Neural progenitor cell (in vitro differentiated cells): ENCODE results near the gene GOLGA3. TPM values are rescaled to one million over a fixed set of nuclear protein-coding genes. Genes with fewer than 3 reads are reported as not detected.

ENCODE experiments used
- DNase-seq: peaks from one replicate; pipeline ENCODE4 v3.0.0-alpha.2; 2016; ENCODE audit warnings: low spot score
- H2AFZ ChIP-seq: fragments of 200-600 bp; sonication (generic); replicated peaks from 2 replicates; pipeline ENCODE4 v1.6.1; 2016; ENCODE audit warnings: antibody characterized with exemption
- H3F3A ChIP-seq: fragments of 200-600 bp; sonication (generic); 2 replicates; pipeline ENCODE4 v1.6.1; 2016; ENCODE audit warnings: antibody characterized with exemption, low read depth
- H3K27ac ChIP-seq: fragments of 200-600 bp; sonication (generic); 2 replicates; pipeline ENCODE4 v1.5.1; 2016; ENCODE audit warnings: mild to moderate bottlenecking
- H3K27me3 ChIP-seq: fragments of 200-600 bp; sonication (generic); 2 replicates; pipeline ENCODE4 v1.6.1; 2016; ENCODE audit warnings: mild to moderate bottlenecking, moderate library complexity
- H3K36me3 ChIP-seq: fragments of 200-600 bp; sonication (generic); 2 replicates; pipeline ENCODE4 v1.5.1; 2016
- H3K4me1 ChIP-seq: fragments of 200-600 bp; sonication (generic); 2 replicates; pipeline ENCODE4 v1.6.1; 2016; ENCODE audit warnings: mixed run types
- H3K4me2 ChIP-seq: fragments of 200-600 bp; sonication (generic); 2 replicates; pipeline ENCODE4 v1.6.1; 2016
- H3K4me3 ChIP-seq: fragments of 200-600 bp; sonication (generic); 2 replicates; pipeline ENCODE4 v1.5.1; 2016
- H3K79me2 ChIP-seq: fragments of 200-600 bp; sonication (generic); 2 replicates; pipeline ENCODE4 v1.6.1; 2016; ENCODE audit warnings: low read depth
- H3K9ac ChIP-seq: fragments of 200-600 bp; sonication (generic); 2 replicates; pipeline ENCODE4 v1.6.1; 2016
- H3K9me3 ChIP-seq: fragments of 200-600 bp; sonication (generic); 2 replicates; pipeline ENCODE4 v1.5.1; 2016; ENCODE audit warnings: low read depth
- H4K20me1 ChIP-seq: fragments of 200-600 bp; sonication (generic); 2 replicates; pipeline ENCODE4 v1.6.1; 2016; ENCODE audit warnings: low read depth
- H3K27ac Mint-ChIP-seq: 3 replicates; pipeline ENCODE4 v1.8.0; 2021; ENCODE audit warnings: mixed read lengths
- H3K27me3 Mint-ChIP-seq: 2 replicates; pipeline ENCODE4 v1.8.0; 2022; ENCODE audit warnings: low read depth, mild to moderate bottlenecking, inconsistent platforms, moderate library complexity, mixed read lengths; ENCODE audit not compliant: insufficient read depth
- H3K36me3 Mint-ChIP-seq: 3 replicates; pipeline ENCODE4 v1.8.0; 2021; ENCODE audit warnings: mixed read lengths
- H3K4me1 Mint-ChIP-seq: 3 replicates; pipeline ENCODE4 v1.8.0; 2021; ENCODE audit warnings: mixed read lengths
- H3K4me3 Mint-ChIP-seq: 3 replicates; pipeline ENCODE4 v1.8.0; 2021; ENCODE audit warnings: mild to moderate bottlenecking, moderate library complexity, mixed read lengths
- H3K9me3 Mint-ChIP-seq: 3 replicates; pipeline ENCODE4 v1.8.0; 2020; ENCODE audit warnings: mixed read lengths
- EZH2 ChIP-seq: fragments of 200-600 bp; sonication (generic); IDR thresholded peaks from 2 replicates; pipeline ENCODE4 v1.6.1; 2017; ENCODE audit warnings: antibody characterized with exemption, mild to moderate bottlenecking, moderate library complexity
- EZH2phosphoT487 ChIP-seq: fragments of 200-600 bp; sonication (generic); IDR thresholded peaks from 2 replicates; pipeline ENCODE4 v1.6.1; 2017; ENCODE audit warnings: antibody characterized with exemption
- small RNA-seq: library from RNA; depleted of rRNA; stranded (forward); fragments of <200 nt; gene quantifications from one replicate; pipeline ENCODE3, GENCODE V24; 2015
- total RNA-seq: library from RNA; depleted of rRNA; stranded (reverse); fragments of >200 nt; gene quantifications from 2 replicates; pipeline ENCODE4 v1.2.3, GENCODE V29; 2015; ENCODE audit warnings: low replicate concordance
- TF ChIP-seq, protein P1 (sequence below): fragments of 200-600 bp; sonication (generic); IDR thresholded peaks from 2 replicates; pipeline ENCODE4 v1.5.1; 2017; ENCODE audit warnings: antibody characterized with exemption, mild to moderate bottlenecking

Gene GOLGA3
- total RNA-seq, 1 donor from 2014 or later, result 8.5 TPM

DNA sequence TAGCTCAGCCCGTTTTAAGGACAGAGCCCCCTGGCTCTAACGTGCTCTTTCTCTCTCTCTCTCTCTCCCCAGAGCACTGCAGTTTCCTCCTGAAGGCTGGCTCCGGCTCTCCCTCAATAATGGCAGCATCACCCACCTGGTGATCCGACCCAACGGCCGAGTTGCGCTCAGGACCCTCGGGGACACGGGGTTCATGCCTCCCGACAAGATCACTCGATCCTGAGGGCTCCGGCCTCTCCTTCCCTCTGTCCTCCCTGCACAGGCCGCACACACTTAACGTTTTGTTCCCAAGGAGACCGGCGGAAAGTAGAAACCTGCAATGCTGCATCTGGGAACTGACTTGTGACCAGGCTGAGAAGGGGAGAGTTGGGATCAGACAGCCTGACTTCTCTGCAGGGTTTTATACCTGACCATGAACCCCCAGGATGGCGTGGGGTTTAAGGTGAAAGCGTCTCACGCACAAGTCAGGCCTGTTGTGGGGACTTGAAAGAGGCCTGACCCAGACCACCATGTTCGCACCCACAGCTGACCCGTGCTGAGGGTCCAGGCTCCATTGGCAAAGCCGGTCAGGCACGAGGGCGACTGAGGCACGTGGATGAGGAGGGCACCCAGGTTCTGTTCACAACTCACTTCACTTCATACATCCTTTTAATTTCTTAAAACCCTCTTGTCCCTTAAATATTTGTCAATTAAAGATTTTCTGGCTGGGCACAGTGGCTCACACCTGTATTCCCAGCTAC, 107.9 kb downstream of the GOLGA3 start:
- H4K20me1 ChIP-seq, result no peaks in the 10 kb centered on the region
- DNase-seq, result no peak
- no peak overlapping the region for H3K4me3 ChIP-seq
- H3K27ac ChIP-seq, result no peak overlapping the region
- H3K27me3 Mint-ChIP-seq, result peaks cover 7% of the 10 kb centered on the region
- no peaks in the 10 kb centered on the region for H3K79me2 ChIP-seq
- H3K36me3 ChIP-seq, result no peaks in the 10 kb centered on the region
- no peak overlapping the region for H3K9ac ChIP-seq
- H3K4me1 Mint-ChIP-seq, result no peaks in the 10 kb centered on the region
- H2AFZ ChIP-seq, result no peak overlapping the region
- no peaks in the 10 kb centered on the region for H3K4me1 ChIP-seq
- H3K4me2 ChIP-seq, result no peak overlapping the region
- no peaks in the 10 kb centered on the region for H3F3A ChIP-seq
- H3K9me3 ChIP-seq, result no peaks in the 10 kb centered on the region
- TF ChIP-seq EZH2, result no peak
- no peak for TF ChIP-seq EZH2phosphoT487
- TF ChIP-seq, protein P1, sequence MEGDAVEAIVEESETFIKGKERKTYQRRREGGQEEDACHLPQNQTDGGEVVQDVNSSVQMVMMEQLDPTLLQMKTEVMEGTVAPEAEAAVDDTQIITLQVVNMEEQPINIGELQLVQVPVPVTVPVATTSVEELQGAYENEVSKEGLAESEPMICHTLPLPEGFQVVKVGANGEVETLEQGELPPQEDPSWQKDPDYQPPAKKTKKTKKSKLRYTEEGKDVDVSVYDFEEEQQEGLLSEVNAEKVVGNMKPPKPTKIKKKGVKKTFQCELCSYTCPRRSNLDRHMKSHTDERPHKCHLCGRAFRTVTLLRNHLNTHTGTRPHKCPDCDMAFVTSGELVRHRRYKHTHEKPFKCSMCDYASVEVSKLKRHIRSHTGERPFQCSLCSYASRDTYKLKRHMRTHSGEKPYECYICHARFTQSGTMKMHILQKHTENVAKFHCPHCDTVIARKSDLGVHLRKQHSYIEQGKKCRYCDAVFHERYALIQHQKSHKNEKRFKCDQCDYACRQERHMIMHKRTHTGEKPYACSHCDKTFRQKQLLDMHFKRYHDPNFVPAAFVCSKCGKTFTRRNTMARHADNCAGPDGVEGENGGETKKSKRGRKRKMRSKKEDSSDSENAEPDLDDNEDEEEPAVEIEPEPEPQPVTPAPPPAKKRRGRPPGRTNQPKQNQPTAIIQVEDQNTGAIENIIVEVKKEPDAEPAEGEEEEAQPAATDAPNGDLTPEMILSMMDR, result no peak
- no peaks in the 10 kb centered on the region for H3K27me3 ChIP-seq
- H3K4me3 Mint-ChIP-seq, result no peak overlapping the region
- no peak overlapping the region for H3K27ac Mint-ChIP-seq
- H3K9me3 Mint-ChIP-seq, result no peaks in the 10 kb centered on the region
- peaks cover 28% of the 10 kb centered on the region for H3K36me3 Mint-ChIP-seq

DNA sequence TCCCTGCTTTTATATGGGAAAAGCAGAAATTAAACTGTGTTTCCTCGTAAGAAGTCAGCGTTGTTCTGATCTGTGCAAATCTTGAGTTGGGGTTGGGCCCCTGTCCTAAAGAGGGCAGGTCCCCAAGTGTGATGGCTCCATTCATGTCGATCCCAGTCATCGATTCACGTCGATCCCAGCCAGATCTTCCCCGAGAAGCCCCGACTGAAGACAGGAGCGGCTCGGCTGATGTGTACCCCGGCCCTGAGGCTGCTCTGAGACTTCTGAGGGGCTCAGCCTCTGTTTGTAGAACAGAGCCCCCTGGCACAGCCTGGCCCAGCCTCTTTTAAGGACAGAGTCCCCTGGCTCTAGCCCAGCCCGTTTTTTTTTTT, 108.7 kb downstream of the GOLGA3 start:
- no peak overlapping the region for H3K27ac Mint-ChIP-seq
- Histone ChIP-seq H3K4me2 (no peak overlapping the region), H3K27ac (no peak overlapping the region), H2AFZ (no peak overlapping the region), H3K4me1 (no peaks in the 10 kb centered on the region), H3F3A (no peaks in the 10 kb centered on the region), H3K9ac (no peak overlapping the region), H3K79me2 (no peaks in the 10 kb centered on the region), H3K9me3 (no peaks in the 10 kb centered on the region), H3K27me3 (no peaks in the 10 kb centered on the region), H3K36me3 (no peaks in the 10 kb centered on the region), H3K4me3 (no peak overlapping the region), H4K20me1 (no peaks in the 10 kb centered on the region)
- no peak for DNase-seq
- H3K9me3 Mint-ChIP-seq, result no peaks in the 10 kb centered on the region
- peaks cover 7% of the 10 kb centered on the region for H3K27me3 Mint-ChIP-seq
- H3K4me3 Mint-ChIP-seq, result no peak overlapping the region
- TF ChIP-seq EZH2, result no peak
- TF ChIP-seq EZH2phosphoT487, result no peak
- TF ChIP-seq, protein P1, result no peak
- peaks cover 20% of the 10 kb centered on the region for H3K36me3 Mint-ChIP-seq
- H3K4me1 Mint-ChIP-seq, result no peaks in the 10 kb centered on the region

DNA sequence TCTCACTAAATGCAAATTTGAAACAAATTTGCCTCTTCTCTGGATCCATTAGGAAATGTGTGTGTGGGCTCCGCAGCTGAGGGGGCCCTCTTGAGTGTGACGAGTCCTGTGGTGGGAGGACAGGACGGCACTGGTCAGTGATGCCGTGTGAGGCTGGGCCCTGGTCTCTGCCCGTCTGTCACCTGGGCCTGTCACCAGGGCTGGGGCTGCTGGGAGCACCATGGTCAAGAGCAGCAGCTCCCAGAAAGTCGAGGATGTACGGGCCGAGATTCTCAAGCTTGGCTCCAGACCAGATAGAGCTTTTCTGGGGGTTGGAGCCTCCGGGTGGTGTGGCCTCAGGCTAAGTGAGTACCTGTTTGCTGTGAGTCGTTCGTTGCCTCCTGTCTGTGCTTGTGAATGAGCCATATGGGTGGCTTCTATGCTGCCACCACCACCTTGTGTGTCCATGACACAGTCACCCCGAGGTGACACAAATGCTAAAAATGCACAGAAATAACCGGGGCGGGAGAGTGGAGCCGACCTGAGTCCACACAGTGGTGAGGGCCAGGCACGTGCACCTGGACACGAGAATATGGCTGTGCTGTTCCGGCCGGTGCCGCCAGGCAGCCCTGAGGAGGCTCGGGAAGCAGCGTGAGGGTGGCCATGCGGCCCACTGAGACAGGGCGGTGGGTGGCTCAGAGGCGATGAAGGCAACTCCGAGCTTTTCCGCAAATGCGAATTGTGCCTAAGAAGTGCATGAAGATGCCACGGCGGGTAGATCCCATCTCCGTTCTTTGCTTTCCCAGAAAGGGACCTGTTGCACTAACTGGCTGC, 109.3 kb downstream of the GOLGA3 start:
- Histone ChIP-seq H3K36me3 (no peaks in the 10 kb centered on the region), H3K9ac (no peak overlapping the region), H3F3A (no peaks in the 10 kb centered on the region), H3K4me3 (no peak overlapping the region), H4K20me1 (peaks cover under 1% of the 10 kb centered on the region), H3K27me3 (no peaks in the 10 kb centered on the region), H3K4me1 (no peaks in the 10 kb centered on the region), H2AFZ (no peak overlapping the region), H3K9me3 (no peaks in the 10 kb centered on the region), H3K27ac (no peak overlapping the region), H3K4me2 (no peak overlapping the region), H3K79me2 (peaks cover 2% of the 10 kb centered on the region)
- peaks cover 23% of the 10 kb centered on the region for H3K36me3 Mint-ChIP-seq
- TF ChIP-seq EZH2, result no peak
- TF ChIP-seq, protein P1, result no peak
- TF ChIP-seq EZH2phosphoT487, result no peak
- no peak overlapping the region for H3K27ac Mint-ChIP-seq
- H3K9me3 Mint-ChIP-seq, result no peaks in the 10 kb centered on the region
- no peaks in the 10 kb centered on the region for H3K4me1 Mint-ChIP-seq
- peaks cover 7% of the 10 kb centered on the region for H3K27me3 Mint-ChIP-seq
- DNase-seq, result no peak
- H3K4me3 Mint-ChIP-seq, result no peak overlapping the region

Small RNA genes within 50 kb of the gene (small RNA-seq; reads per million reads assigned to genes)
- gene RNA5SP379, result not detected

Other genes with a start within 250 kb of the GOLGA3 start
- gene LRCOL1, start 218.3 kb downstream of the GOLGA3 start, total RNA-seq, result 0.34 TPM in 1 of 2 replicates, not detected in the other
- 0.15 TPM in 1 of 2 replicates, not detected in the other for gene P2RX2, start 210.1 kb downstream of the GOLGA3 start, total RNA-seq
- 46.8 and 69.7 TPM in 2 replicates for gene POLE, start 141.5 kb downstream of the GOLGA3 start, total RNA-seq
- 18.5 and 18.6 TPM in 2 replicates for gene PXMP2, start 141.3 kb downstream of the GOLGA3 start, total RNA-seq
- gene PGAM5, start 118.0 kb downstream of the GOLGA3 start, total RNA-seq, result 41.3 and 49.2 TPM in 2 replicates
- gene ANKLE2, start 67.0 kb downstream of the GOLGA3 start, total RNA-seq, result 59.1 and 65.7 TPM in 2 replicates
- gene CHFR, start 58.7 kb upstream of the GOLGA3 start, total RNA-seq, result 25.6 and 36.1 TPM in 2 replicates
- gene ZNF605, start 127.4 kb upstream of the GOLGA3 start, total RNA-seq, result 19.2 and 28.8 TPM in 2 replicates
- 13.6 and 20.5 TPM in 2 replicates for gene ZNF26, start 157.5 kb upstream of the GOLGA3 start, total RNA-seq
- gene ZNF84, start 208.6 kb upstream of the GOLGA3 start, total RNA-seq, result 65.3 and 99.2 TPM in 2 replicates